ENCODE data around the gene RPIA. TPM values are rescaled to one million over a fixed set of nuclear protein-coding genes. Genes with fewer than 3 reads are reported as not detected.
A peak's percentile ranks its signal among the peaks of the same experiment; 100 is the strongest.

The RPIA gene
- total RNA-seq, 3 donors from 2014 or later: 17.5 to 29.7 (median 25.7) TPM

- TF ChIP-seq CTCF (IDR thresholded peaks at IDR 0.05): no peak
- Histone ChIP-seq H3K9me3 (peaks cover 12% of the 10 kb centered on the region), H3K36me3 (ENCODE audit: low read depth) (no peaks in the 10 kb centered on the region), H3K4me3 (no peak overlapping the region), H3K4me1 (ENCODE audit: low read depth) (no peaks in the 10 kb centered on the region)
- peak in 1 of 3 donors; percentile 24 for DNase-seq
- ATAC-seq: no peak
- intact Hi-C loops (cut with DNase I, micrococcal nuclease): no loop called here
These were observed 11.1 kb upstream of the RPIA start for GRCh38 chr2:88680266-88680902.

- H3K36me3 ChIP-seq (ENCODE audit: low read depth): no peaks in the 10 kb centered on the region
- DNase-seq (no peak), ATAC-seq (no peak)
- no peak for TF ChIP-seq CTCF (IDR thresholded peaks at IDR 0.05)
- intact Hi-C loops (cut with DNase I, micrococcal nuclease): no loop called here
- H3K9me3 ChIP-seq: peaks cover 12% of the 10 kb centered on the region
- no peak overlapping the region for H3K4me3 ChIP-seq
- no peaks in the 10 kb centered on the region for H3K4me1 ChIP-seq (ENCODE audit: low read depth)
These were observed 10.6 kb upstream of the RPIA start for GRCh38 chr2:88680916-88681315.

- no peak for ATAC-seq
- no peak for DNase-seq
- intact Hi-C loops (cut with DNase I, micrococcal nuclease): no loop called here
- no peak overlapping the region for H3K4me3 ChIP-seq
- TF ChIP-seq CTCF (IDR thresholded peaks at IDR 0.05): no peak
- peaks cover 12% of the 10 kb centered on the region for H3K9me3 ChIP-seq
- no peaks in the 10 kb centered on the region for H3K36me3 ChIP-seq (ENCODE audit: low read depth)
- H3K4me1 ChIP-seq (ENCODE audit: low read depth): no peaks in the 10 kb centered on the region
These were observed 8.1 kb upstream of the RPIA start for GRCh38 chr2:88683160-88684021.

GRCh38 chr2:88684519-88684918, 7.0 kb upstream of the RPIA start:
- no peaks in the 10 kb centered on the region for H3K36me3 ChIP-seq (ENCODE audit: low read depth)
- H3K4me3 ChIP-seq: no peak overlapping the region
- ATAC-seq: no peak
- no peak for TF ChIP-seq CTCF (IDR thresholded peaks at IDR 0.05)
- intact Hi-C loops (cut with DNase I, micrococcal nuclease): no loop called here
- no peak for DNase-seq
- no peaks in the 10 kb centered on the region for H3K4me1 ChIP-seq (ENCODE audit: low read depth)
- H3K9me3 ChIP-seq: peaks cover 12% of the 10 kb centered on the region

GRCh38 chr2:88686320-88686719, 5.2 kb upstream of the RPIA start:
- TF ChIP-seq CTCF (IDR thresholded peaks at IDR 0.05): no peak
- ATAC-seq (no peak), DNase-seq (peak in 1 of 3 donors; percentile 46)
- intact Hi-C loops (cut with DNase I, micrococcal nuclease): no loop called here
- H3K36me3 ChIP-seq (ENCODE audit: low read depth): no peaks in the 10 kb centered on the region
- peaks cover 6% of the 10 kb centered on the region for H3K4me1 ChIP-seq (ENCODE audit: low read depth)
- H3K4me3 ChIP-seq: no peak overlapping the region
- H3K9me3 ChIP-seq: peaks cover 12% of the 10 kb centered on the region

All from mucosa of descending colon (tissue), 3 donors.